ENCODE data around the gene OCA2.
"Not testable (repeated sequence)": the region's sequence is repeated elsewhere in the genome, so short reads cannot be mapped to it uniquely, and the experiment has no call there.

The OCA2 gene

DNA sequence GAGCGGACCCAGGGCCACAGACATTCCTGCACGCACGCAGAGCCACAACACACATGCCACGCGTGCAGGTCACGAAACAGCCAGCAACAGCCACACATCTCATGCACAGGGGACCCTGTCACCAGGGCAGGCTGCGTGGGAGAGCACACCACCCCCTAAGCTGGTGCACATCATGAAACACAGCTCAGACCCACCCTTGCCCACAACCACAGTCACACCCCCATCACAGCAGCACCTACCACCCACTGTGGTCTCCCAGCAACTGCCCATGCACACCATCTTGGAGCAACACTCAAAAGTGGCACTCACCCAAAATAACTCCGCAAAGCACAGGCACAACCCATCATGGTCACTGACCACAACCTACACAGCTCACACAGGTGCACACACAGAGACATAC lies 75.7 kb downstream of the OCA2 start:
- no peak for DNase-seq (ENCODE audit: low read depth)

DNA sequence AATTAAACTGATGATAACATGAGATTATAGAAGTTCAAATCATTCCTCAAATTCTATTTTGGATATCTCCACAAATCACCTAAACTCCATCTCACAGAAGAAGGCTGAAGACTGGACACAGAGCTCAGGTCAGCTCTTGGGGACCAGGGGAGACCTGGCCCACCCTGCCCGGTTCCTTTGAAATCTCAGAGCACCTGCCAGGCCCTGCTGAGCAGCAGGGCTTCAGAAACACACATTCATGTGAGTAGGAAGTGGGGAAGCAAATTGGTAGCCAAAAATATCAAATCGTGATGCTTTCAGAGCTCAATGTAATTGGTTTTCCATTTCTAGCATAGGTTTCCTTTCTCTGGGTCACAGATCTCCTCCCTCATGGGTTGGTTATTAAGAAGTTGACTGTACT lies 76.2 kb downstream of the OCA2 start:
- DNase-seq (ENCODE audit: low read depth) = no peak

DNA sequence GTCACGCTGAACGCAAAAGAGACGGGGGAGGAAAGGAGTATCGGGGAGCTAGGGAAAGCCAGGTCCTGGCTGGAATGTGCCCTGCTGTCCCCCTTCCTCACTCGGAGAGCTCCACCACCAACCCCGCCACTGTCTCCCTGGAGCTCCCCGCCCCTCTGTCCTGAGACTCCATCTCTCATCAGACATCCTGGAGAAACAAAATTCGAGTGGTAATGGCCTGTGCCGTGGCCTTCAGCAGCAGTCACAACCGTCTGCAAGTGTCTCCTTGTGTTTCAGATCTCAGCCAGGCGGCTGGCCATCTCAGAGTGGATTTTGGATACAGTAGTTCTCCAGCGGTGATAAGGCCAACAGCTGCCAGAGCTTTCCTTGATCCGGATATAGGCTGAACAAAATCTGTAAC lies 76.9 kb downstream of the OCA2 start:
- DNase-seq (ENCODE audit: low read depth) = no peak

DNA sequence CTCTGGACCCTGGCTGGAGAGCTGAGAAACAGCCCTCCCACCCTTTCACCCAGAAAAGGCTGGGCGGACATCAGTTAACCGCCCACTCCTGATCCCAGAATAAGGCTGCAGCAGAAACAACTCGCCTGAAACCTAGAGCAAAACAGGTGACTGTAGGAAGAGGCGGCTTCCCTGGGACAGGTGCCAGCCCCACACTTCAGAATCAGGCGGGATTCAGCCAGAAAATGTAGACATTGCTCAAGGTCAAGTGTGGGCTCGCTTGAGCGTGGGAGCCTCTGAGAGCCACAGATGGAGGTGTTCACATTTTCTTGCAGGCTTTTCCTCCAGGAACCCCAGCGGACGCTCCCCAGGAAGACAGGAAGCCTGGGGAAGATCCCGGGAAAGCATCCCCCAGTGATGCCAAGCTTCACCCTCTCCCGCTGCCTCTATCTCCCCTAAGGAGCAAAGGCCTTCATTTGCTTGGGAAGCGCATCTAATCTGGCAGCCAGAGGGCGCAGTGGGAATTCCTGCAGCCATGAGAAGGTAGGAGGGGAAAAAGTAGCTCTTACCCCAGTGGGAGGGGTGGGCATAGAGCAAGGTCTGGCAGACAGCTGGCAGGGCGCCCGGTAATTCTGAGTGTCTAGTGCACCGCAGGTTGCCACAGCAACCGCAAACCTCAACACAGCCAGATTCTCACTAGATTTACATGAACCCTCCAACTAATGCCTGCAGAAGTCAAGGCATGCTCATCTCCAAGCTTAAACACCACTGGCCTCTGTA lies 77.7 kb downstream of the OCA2 start:
- peak; percentile 50 for DNase-seq (ENCODE audit: low read depth)

DNA sequence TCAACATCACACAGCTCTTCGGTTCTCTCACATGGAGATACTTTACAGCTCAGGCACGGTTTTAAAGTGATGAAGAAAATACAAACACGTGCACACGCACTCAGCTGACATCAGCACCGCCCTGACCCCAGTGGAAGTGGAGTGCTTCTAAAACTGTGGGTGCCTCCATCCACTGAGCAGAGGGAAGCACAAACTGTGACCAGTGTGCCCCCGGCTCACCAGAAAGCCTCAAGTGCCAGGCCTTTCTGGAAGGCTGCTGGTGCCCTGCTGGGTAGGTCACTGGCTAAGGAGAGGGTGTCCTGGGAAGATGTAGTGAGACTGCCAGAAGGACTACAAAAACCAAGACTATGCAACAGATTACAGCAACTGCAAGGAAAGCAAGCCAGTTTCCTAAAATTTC lies 78.5 kb downstream of the OCA2 start:
- no peak for DNase-seq (ENCODE audit: low read depth)

DNA sequence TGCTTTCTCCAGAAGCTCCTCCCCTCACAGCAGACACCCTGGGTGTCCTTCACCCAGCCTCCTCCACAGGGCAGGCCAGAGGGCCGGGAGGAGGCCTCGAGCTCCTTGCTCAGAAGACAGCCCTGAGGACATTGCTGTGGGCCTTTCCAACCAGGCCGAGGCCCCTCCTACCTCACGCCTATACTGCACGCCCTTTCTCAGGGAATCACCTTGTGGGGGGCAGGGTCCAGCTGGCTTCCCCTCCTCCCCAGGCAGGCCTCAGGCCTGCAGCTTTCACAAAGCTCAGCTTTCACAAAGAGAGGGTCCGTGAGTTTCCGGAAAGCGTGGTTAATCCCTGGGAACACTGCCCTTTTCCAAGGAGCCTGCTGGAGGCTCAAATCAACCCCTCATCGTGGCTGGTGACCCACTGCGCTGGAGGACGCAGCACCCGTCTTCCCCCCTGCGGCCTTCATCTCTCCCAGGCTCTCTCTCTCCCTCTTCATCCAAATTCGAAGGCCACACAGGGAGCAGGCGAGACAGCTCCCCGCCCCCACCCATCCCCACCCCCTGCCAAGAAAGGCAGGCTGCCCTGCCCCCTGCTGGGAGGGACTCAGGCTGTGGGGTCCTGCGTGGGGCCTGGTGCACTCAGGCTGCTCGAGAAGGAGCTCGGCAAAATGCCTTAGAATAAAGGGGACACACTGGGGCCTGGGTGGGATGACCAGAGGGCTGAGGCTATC lies 79.4 kb downstream of the OCA2 start:
- no peak for DNase-seq (ENCODE audit: low read depth)

DNA sequence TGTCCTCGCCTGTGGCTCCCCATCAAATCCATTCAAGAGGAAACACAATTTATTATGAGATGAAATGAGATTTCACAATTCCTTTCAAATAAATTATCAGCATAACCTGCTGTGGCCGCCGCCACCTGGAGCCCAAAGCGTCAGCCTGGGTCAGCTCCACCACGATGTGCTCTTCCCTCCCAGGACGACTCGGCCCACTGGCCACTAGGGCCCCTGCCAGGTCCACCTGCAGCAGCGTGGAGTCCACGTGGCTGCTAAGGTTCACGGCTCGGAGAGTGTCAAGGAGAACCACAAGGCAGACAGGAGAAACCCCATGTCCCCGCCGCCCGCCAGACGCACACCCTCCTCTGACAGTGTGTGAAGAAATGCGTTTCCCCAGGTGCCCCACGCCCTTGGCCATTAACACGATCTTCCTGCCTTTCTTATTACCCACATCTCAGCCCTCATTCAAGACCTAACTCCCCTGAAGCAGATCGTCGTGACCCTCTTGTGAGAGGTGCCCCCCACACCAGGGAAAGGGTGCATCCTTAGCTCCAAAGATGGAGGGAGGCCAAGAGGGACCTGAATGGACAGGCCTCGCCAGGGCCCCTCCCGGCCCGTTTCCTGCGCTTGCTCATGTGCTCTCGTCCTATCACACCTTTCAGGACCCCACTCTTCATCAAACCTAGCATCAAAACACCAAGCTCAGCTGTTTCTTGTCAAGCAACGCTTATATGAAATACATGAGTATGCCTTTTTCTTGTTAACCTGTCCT lies 80.6 kb downstream of the OCA2 start:
- no peak for DNase-seq (ENCODE audit: low read depth)

DNA sequence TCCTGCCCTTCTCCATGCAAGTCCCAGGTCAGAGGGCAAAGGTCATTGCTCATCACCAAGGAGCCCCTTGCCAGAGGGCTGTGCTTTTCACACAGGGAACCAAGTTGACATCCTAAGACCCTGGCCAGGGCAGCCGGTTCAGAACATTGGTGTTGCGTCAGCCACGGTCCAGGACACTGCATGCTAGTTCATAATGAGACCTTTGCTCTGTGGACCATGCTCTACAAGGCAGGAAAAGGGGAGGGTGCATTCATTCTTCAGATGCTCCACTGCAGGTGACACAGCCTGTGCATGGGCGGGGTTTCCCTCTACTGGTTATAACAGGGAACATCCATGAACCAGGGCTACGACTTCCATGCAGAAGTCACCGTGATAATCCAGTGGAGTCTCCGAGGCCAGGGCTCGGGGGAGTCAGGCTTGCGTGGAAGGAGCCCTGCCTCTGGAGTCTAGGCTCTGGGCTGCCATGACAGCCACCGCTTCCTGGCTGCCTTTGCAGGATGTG lies 81.6 kb downstream of the OCA2 start:
- DNase-seq (ENCODE audit: low read depth) = no peak

DNA sequence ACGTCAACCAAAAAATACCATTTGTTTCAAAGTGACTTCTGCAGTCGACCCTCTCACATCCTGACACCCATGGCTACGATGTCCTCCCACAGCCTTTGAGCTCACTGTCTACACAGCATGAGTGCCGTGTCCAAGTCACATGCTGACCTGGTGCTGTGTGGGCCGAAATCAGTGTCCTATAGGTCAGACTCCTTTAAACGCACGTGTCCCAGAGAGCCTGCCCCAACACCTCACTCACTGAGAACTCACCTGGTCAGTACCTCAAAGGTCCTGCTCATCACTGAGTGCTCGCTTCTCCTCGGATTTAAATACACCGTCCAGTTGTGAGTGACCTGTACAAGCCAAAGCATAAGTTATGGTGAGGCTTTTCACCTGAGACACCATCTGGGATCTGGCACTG lies 83.3 kb downstream of the OCA2 start:
- DNase-seq (ENCODE audit: low read depth) = no peak

DNA sequence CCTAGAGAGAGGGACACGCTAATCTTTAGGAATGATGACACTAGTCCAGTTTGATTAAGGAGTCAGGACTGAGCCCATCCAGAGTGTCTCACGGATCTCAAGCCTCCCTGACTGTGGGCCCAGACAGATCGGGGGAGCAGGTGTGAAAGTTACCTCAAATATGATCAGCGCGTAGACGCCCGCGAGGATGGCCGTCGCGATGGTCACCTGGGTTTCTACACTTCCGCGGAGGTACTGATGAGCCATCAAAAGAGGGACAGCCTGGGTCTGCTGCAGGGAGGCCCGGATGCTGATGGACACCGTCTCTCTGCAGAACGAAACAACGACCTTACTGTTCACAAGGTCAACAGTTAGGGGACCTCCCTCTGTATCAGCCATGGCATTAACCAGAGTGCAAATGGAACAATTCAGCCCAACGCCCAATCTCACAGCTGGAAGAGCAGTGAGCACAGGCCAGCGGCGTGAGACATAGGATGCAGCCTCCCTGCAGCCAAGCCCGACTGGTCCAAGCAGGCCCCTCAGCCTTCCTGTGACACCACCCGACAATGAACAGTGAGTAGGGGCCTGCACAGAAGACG lies 84.4 kb downstream of the OCA2 start:
- DNase-seq (ENCODE audit: low read depth) = no peak

DNA sequence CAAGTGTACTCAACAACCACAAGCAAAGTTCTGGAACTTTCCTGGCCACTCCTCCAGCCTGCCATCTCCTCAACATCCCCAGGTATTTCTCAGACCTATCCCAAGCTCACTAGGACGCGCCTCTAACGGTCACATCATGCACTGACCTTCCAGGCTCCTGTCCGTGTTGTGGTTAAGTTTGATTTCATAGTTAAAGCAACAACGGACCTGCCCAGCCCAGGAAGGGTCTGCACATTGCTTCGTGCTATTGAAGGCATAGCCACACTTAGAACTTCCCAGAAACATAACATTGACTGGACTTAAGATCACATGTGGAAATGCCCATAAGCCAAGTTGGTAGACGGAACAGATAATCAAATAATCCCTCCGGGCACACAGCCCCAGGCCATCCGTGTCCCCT lies 85.1 kb downstream of the OCA2 start:
- DNase-seq (ENCODE audit: low read depth) = no peak

DNA sequence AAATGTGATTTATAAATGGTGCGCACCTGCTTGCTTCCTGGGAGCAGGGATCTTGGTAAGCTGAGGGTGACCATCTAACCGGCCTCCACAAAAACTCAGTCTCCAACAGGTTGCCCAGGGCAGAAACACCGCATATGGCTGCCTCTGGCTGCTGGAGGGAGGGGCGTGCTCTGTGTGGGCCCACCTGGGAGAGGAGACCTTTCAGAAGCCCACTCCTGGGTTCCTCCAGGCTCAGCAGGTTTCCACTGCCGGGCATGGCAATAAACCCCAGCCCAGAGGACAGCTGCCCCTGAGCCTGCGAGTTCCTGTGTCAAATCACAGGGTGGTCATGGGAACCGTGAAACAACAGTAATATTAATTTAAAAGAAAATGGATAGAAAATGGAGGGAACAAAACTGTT lies 85.6 kb downstream of the OCA2 start:
- no peak for DNase-seq (ENCODE audit: low read depth)

DNA sequence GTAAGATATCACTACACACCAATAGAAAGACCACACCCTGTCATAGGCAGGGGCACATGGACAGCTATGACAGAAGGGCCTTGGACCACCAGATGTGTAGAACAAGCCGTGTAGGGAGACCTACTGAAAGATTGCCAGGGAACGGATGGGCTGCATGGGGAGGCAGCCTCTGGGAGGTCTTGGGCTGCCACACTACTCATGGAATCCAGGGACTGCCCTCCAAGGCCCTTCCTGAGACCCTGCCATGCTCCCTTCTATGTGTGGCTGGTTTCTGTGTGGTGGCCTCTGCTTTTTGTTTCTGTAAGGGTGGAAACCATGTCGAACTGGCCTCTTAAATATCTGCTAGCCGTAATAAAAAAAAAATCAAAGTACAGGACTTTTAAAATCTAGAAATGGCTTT lies 86.9 kb downstream of the OCA2 start:
- DNase-seq (ENCODE audit: low read depth) = no peak

DNA sequence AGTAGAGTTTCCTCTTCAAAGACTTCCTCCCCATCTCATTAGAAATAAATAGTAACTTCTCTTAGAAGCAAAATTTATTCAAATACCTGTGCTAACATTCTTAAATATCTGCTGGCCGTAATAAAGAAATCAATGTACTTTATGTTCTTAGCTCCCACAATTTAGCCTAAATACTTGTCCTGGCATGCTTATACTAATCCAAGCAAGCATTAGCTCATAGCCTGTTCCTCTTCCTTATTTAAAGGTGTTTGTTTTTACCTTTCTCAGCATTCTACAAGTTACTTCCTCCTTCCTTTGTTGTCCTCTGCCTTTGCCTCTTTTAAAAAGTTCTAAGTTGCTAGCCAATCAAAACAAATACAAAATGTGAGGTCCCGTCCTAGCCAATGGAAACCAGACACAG lies 90.9 kb downstream of the OCA2 start:
- DNase-seq (ENCODE audit: low read depth) = not testable (repeated sequence)

DNA sequence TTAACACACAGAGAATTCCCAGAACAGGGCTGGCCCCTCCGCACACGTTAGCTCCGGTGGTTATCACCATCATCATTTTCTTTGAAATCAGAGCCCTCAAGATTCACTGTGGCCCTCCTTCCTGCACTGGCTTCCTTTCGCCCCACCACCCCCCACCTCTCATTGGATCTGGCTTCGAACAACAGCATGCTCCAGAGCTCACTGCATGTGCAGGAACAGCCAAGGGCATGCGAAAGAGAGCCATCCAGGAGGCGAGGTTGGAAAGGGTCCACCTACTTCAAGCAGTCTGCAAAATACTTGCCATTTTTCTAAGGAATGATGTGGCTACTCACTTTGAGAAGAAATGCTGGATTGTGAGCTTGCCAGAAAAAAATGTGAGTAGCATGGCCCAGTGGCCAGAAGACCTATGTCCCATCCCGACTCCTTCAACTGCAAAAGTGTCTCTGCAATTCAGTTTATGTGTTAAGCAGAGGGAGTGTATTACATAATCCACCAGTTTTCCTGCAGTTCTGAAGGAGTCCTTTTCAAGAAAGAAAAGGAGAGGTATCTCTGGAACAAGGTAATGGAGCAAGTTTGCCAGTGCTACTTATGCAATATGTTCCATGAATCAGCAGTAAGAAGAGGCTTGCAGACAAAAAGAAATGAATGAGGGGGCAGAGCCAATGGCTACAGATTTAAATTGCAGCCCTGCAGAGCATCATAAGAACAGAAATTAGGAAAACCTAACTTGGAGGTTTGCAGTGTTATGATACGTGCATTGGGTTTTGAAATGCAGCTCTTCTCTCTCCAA lies 92.8 kb downstream of the OCA2 start:
- DNase-seq (ENCODE audit: low read depth) = no peak

DNA sequence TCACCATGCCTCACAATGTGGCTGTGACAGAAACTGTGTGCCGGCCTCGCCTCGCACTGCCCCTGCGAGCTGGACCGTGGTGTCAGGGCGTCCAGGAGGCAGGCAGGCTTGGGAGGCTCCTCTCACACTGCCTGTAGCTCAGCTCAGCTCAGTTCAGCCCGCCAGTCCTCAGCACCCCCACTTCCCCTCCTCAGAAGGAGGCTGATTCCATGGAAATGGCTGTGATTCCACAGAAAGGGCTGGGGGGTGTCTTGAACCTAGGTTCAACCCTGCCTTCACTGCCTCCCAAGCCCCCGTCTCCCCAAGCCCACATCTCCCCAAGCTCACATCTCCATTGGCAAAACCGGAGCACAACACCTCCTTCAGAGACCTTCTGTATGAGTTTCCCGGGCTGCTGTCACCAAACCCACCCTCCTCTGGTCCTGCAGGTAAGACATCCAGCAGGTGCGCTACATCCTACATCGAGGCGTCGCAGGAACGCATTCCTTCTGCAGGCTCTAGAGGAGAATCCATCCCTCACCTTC lies 94.0 kb downstream of the OCA2 start:
- no peak for DNase-seq (ENCODE audit: low read depth)

DNA sequence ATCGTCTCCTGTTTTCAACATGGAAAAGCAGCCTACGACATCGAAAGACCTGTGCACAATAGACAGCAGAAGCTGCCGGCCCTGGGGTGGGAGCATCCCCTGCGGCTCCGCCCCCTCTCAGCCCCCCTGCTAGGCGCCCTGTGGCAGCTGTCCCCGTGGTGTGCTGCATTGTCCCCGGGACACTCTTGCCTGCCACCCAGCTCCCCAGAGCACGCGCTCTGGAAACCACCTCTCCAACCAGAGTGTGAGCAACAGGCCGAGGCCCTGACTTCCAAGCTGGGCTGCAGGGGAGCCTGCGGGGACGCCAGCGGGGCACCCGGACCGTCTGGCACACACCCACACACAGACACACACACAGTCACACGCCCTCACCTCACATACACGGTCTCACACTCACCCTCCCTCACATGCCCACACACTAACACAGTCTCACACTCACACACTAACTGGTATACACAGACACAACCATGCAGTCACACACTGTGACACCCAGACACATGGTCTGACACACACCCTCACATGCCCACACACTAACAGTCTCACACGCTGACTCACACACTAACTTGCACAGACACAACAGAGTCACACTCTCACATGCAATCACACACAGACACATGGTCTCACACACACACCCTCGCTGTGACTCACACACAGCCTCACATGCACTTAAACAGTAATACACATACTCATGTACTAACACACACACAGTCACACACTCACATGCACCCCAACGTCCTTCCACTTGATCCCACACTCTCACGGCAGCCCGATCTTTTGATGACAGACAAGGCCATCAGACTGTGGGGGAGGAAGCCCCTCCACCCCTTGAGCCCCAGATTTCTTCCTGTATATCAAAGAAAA lies 94.7 kb downstream of the OCA2 start:
- DNase-seq (ENCODE audit: low read depth) = no peak

DNA sequence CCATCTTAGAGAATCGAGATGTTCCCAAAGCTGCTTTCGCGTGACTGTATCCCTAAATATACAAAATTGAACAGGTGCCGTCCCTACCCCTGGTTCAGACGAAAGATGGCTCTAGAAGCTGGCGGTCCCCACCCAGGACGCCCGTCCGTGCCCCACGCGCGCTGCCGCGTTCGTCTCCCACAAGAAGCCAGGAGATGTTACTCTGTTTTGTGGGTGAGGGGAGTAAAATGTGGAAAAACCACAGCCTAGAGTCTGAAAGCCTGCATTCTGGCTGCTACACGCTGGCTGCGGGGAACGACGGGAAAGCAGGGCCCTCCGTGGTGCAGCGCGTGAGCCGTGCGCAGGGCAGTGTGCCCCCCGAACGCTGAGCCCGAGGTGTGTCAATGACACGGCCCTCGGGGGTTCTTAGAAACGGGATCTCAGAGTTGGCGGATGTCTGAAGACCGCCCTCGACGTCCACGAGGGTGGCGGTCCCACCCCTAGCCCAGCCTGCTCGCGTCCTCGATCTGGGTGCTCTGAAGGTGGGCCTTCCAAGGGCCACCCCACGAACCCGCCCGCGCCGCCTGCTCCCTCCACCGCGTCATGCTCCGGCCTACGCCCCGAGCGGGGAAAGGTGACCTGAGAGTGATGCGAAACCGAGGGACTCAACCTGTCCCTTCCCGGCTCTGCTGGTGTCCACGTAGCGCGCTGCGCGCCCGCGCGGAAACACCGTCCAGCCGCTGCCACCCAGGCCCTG lies 95.6 kb downstream of the OCA2 start:
- DNase-seq (ENCODE audit: low read depth) = no peak

DNA sequence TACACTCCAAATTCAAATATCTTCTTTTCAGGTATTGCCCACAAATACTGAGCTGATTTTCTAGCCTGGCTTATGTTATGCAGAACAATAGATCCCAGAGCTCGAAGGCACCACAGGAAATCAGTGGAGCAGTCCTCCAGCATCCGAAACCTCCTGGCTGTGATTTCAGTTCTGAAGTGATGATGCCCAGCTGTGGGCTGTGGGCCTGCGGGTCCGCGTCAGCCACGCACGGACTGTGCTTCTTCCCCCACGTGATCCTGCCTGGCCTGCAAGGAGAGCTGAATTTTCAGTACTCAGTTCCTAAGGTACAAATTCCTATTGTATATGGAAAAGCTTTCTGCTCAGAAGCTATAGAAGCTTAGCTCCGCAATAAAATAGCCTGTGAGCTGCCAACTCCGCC lies 96.2 kb downstream of the OCA2 start:
- no peak for DNase-seq (ENCODE audit: low read depth)
